Transverse colon (tissue), 4 donors: ENCODE data around the gene OTC. TPM values are rescaled to one million over a fixed set of nuclear protein-coding genes. Genes with fewer than 3 reads are reported as not detected.

Experiments
- DNase-seq: peaks from one replicate; pipeline ENCODE4 v3.0.0-alpha.2; 2019
- H3K27ac ChIP-seq, 4 donors: fragments of 200-600 bp; sonication (generic); 2 replicates each; pipeline ENCODE4 v1.5.1; 2016 to 2018; ENCODE audit warnings: inconsistent platforms in 4 of 4
- H3K27me3 ChIP-seq: fragments of 200-600 bp; sonication (generic); 2 replicates; pipeline ENCODE4 v1.5.1; 2017; ENCODE audit warnings: inconsistent platforms
- H3K36me3 ChIP-seq, 4 donors: fragments of 200-600 bp; sonication (generic); 2 replicates each; pipeline ENCODE4 v1.5.1; 2017 to 2019; ENCODE audit warnings: inconsistent platforms in 4 of 4
- H3K4me1 ChIP-seq, 4 donors: fragments of 200-600 bp; sonication (generic); 2 replicates each; pipeline ENCODE4 v1.5.1; 2017 to 2020; ENCODE audit warnings: inconsistent platforms in 4 of 4
- H3K4me3 ChIP-seq, 4 donors: fragments of 200-600 bp; sonication (generic); 1 replicate in 1 of 4; 2 replicates in 3 of 4; pipeline versions ENCODE4 v1.5.1 to v1.6.1; 2017 to 2019; ENCODE audit warnings: inconsistent platforms in 4 of 4
- H3K9me3 ChIP-seq, 2 donors: fragments of 200-600 bp; sonication (generic); 2 replicates each; pipeline ENCODE4 v1.5.1; 2017 to 2019; ENCODE audit warnings: inconsistent platforms in 2 of 2
- EP300 ChIP-seq: sonication (generic); formaldehyde crosslinking; IDR thresholded peaks from one replicate; pipeline ENCODE4 v1.6.1; 2017; ENCODE audit warnings: antibody characterized with exemption, low read depth
- POLR2A ChIP-seq: fragments of 450-650 bp; IDR thresholded peaks from one replicate; pipeline ENCODE4 v1.6.1; 2016; ENCODE audit warnings: antibody characterized with exemption, mild to moderate bottlenecking, moderate library complexity
- POLR2AphosphoS5 ChIP-seq, 3 donors: sonication (generic); formaldehyde crosslinking; IDR thresholded peaks; one replicate each; pipeline ENCODE4 v1.6.1; 2016; ENCODE audit warnings: antibody characterized with exemption in 3 of 3
- WGBS, 2 donors: methylation state at CpG; one replicate each; pipeline ENCODE4 v1.1.5; 2018; ENCODE audit warnings: low coverage in 1 of 2; 5-methylcytosine and 5-hydroxymethylcytosine counted together
- in situ Hi-C, 4 donors: fragments of 200-750 bp; cut with MboI; loops; one replicate each; pipeline versions ENCODE4 v1.15.0 to v1.15.1; 2017; ENCODE audit warnings: low sequenced_read_pairs in 3 of 4, low pct_ligation_motif_present in 1 of 4, low pct_unique_long_range_greater_than_20kb in 1 of 4
- intact Hi-C: fragments of 100-400 bp; cut with DNase I; formaldehyde crosslinking; loops from one replicate; pipeline ENCODE4 v1.15.1; 2023; ENCODE audit warnings: low total_unique reads
- total RNA-seq, 4 donors: library from RNA; depleted of rRNA; stranded (reverse); fragments of >200 nt; gene quantifications; one replicate each; pipeline ENCODE4 v1.1.0, GENCODE V29; 2016
- TF ChIP-seq, protein P1 (sequence below), 5 experiments: fragments of 200-600 bp in 3 of 5; fragments of 450-650 bp in 2 of 5; sonication (generic) in 3 of 5; IDR thresholded peaks; 1 replicate in 2 of 5; 2 replicates in 3 of 5; pipeline ENCODE4 v1.5.1; 2016 to 2017; ENCODE audit warnings: antibody characterized with exemption in 5 of 5, inconsistent platforms in 3 of 5, mild to moderate bottlenecking in 2 of 5, moderate library complexity in 1 of 5

Gene OTC
- total RNA-seq, 4 donors from 2014 or later = 0.95 to 1.4 TPM; not detected in 2

DNA sequence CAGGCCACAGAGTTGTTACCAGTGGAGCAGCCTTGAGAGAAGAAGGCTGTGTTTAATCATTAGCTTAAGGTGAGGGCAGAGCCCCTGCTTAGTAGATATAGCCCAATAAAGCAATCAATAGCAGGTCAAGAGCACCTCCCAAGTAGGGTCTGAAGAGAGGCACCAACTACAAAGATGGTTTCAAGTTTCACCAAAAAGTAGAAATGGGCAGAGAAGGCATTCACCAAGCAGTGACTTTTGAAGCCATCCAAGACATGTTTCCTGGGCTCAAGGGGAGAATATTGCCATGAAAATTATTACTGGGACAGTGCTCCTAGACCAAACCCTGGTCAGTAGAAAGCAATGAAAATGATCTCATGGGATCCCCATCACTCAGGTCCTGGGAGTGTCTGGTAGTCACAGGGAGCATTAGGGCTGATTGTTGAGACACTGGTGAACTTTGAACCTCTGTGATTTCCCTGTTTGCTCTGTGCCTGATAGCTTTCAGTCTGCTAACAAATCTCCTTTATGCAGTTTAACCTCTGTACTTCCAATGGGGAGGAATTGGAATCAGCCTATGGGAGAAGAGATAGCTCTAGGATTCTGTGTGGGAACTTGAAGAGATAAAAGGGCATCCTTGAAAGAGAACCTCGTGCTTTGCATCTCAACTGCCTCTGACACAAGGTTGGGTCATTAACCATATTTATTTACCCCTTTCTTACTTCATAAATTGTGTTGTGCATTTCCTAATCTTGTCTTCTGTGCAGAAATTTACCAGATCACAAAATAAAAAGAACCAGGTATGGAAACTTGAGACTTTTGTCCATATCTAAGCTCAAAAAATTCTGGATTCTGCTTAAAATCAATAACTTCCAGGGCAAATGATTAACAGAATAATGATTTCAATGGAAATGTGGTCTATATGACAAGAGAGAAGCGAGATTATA, 9.3 kb upstream of the OTC start:
- WGBS, 2 donors = 20 to 40% methylated on average over 2 of the region's 2 CpGs
- Histone ChIP-seq H3K27me3 (no peaks in the 10 kb centered on the region), H3K9me3 (no peaks in the 10 kb centered on the region), H3K4me3 (no peak overlapping the region), H3K4me1 (peaks cover 0 to 13% (median 0%) of the 10 kb centered on the region in 4 donors), H3K36me3 (no peaks in the 10 kb centered on the region), H3K27ac (peak overlapping the region; percentile 23 to 68 (median 66))
- intact Hi-C loops = no loop called here
- DNase-seq = peak; percentile 14
- in situ Hi-C loops = no loop called here
- TF ChIP-seq, protein P1, sequence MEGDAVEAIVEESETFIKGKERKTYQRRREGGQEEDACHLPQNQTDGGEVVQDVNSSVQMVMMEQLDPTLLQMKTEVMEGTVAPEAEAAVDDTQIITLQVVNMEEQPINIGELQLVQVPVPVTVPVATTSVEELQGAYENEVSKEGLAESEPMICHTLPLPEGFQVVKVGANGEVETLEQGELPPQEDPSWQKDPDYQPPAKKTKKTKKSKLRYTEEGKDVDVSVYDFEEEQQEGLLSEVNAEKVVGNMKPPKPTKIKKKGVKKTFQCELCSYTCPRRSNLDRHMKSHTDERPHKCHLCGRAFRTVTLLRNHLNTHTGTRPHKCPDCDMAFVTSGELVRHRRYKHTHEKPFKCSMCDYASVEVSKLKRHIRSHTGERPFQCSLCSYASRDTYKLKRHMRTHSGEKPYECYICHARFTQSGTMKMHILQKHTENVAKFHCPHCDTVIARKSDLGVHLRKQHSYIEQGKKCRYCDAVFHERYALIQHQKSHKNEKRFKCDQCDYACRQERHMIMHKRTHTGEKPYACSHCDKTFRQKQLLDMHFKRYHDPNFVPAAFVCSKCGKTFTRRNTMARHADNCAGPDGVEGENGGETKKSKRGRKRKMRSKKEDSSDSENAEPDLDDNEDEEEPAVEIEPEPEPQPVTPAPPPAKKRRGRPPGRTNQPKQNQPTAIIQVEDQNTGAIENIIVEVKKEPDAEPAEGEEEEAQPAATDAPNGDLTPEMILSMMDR (IDR thresholded peaks at IDR 0.05) = no peak
- TF ChIP-seq POLR2A = no peak
- no peak for TF ChIP-seq POLR2AphosphoS5 (IDR thresholded peaks at IDR 0.05)

DNA sequence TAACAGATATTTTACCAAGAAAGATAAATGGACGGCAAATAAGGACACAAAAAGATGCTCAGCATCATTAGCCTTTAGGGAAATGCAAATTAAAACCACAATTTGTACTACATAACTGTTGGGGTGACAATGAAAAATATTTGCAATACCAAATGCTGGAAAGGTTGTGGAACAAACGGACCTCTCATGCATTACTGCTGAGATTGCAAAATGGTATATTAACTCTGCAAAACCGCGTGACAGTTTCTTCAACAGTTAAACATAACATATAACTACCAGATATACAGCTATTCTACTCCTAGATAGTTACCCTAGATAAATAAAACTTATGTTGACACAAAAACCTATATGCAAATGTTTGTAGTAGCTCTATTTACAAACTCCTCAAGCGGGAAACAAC, 6.3 kb upstream of the OTC start:
- DNase-seq = no peak
- no peaks in the 10 kb centered on the region for H3K9me3 ChIP-seq
- H3K27ac ChIP-seq = no peak overlapping the region
- in situ Hi-C loops = no loop called here
- TF ChIP-seq POLR2AphosphoS5 (IDR thresholded peaks at IDR 0.05) (no peak), EP300 (no peak), POLR2A (no peak)
- TF ChIP-seq, protein P1 (IDR thresholded peaks at IDR 0.05) = no peak
- peaks cover 0 to 13% (median 0%) of the 10 kb centered on the region in 4 donors for H3K4me1 ChIP-seq
- WGBS, 2 donors = 38 to 54% methylated on average over 3 to 5 of the region's 5 CpGs
- intact Hi-C loops = no loop called here
- H3K4me3 ChIP-seq = no peak overlapping the region
- H3K36me3 ChIP-seq = no peaks in the 10 kb centered on the region
- no peaks in the 10 kb centered on the region for H3K27me3 ChIP-seq

DNA sequence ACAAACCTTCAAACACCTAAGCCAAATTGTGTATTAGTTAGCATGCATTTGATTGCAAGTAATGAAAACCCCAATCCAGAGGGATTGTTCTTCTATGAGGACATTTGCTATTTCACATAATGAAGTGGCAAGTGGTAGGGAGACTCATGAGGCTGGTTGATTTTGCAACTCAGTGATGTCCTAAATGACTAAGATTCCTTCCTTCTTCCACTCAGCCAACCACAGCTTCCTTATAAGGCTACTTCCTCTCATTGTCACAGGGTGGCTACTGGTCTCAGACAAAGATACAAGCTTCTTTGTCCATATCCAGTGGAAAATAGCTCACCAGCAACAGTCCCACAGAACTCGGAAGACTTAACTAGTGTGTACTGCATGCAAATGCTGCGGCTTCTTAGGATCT, 5.3 kb upstream of the OTC start:
- intact Hi-C loops (no loop called here), in situ Hi-C loops (no loop called here)
- Histone ChIP-seq H3K4me3 (no peak overlapping the region), H3K27me3 (no peaks in the 10 kb centered on the region), H3K27ac (no peak overlapping the region), H3K4me1 (peaks cover 0 to 13% (median 0%) of the 10 kb centered on the region in 4 donors), H3K36me3 (no peaks in the 10 kb centered on the region), H3K9me3 (no peaks in the 10 kb centered on the region)
- no peak for DNase-seq
- WGBS, 2 donors = 80 to 100% methylated on average over 1 to 2 of the region's 2 CpGs
- TF ChIP-seq, protein P1 (IDR thresholded peaks at IDR 0.05) = no peak
- TF ChIP-seq POLR2AphosphoS5 (IDR thresholded peaks at IDR 0.05) (no peak), POLR2A (no peak), EP300 (no peak)

DNA sequence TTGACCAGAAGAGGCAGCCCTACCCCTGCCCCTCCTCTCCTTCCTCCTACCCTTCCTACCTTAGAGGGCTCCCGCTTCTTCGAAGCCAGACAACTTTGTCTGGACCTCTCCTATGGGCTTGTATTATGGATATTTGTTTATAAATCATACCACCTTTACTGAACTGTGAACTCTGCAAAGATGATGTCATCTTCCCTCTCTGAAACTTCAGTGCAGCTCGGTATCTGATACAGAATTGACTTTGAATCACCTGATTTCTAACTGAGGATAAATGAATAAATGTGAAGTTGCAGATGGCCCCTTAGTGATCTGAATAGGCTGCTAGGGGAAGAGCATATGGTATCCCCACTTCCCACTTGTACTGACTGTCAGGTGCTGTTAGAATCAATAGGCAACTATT, 1.1 kb upstream of the OTC start:
- H3K36me3 ChIP-seq = no peaks in the 10 kb centered on the region
- TF ChIP-seq, protein P1 (IDR thresholded peaks at IDR 0.05) = no peak
- TF ChIP-seq EP300 = no peak
- no peak for TF ChIP-seq POLR2A
- TF ChIP-seq POLR2AphosphoS5 (IDR thresholded peaks at IDR 0.05) = no peak
- in situ Hi-C loops = loop anchor here in 1 of 4 donors (25.0 kb wide), 1 partner anchor 89 kb away; no protein-coding TSS in a partner anchor
- WGBS, 2 donors = 69% methylated on average over 3 of the region's 3 CpGs; no CpG with 5 or more reads in 1 of the 2 donors
- H3K27ac ChIP-seq = no peak overlapping the region
- no peaks in the 10 kb centered on the region for H3K9me3 ChIP-seq
- intact Hi-C loops = no loop called here
- no peak overlapping the region for H3K4me3 ChIP-seq
- H3K27me3 ChIP-seq = no peaks in the 10 kb centered on the region
- no peak for DNase-seq
- H3K4me1 ChIP-seq = no peaks in the 10 kb centered on the region
